Measurements from ENCODE around the gene ATF2.
"Not testable (repeated sequence)": the region's sequence is repeated elsewhere in the genome, so short reads cannot be mapped to it uniquely, and the experiment has no call there.

ATF2 gene

DNA sequence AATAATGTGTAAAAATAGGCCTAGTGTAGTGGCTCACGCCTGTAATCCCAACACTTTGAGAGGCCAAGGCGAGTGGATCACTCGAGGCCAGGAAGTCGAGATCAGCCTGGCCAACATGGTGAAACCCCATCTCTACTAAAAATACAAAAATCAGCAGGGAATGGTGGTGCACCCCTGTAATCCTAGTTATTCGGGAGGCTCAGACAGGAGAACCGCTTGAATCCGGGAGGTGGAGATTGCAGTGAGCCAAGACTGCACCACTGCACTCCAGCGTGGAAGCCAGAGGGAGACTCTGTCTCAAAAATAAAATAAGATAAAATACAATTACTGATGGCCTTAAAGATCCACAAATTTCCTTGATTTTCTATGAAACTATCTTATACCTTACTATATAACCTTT is 3.8 kb downstream of the ATF2 start:
- DNase-seq (ENCODE audit: low read depth in 2 of 2): no peak

- no peak for DNase-seq (ENCODE audit: low read depth in 2 of 2)
Measured at GRCh38 chr2:175158894-175159293, 9.1 kb downstream of the ATF2 start.

DNA sequence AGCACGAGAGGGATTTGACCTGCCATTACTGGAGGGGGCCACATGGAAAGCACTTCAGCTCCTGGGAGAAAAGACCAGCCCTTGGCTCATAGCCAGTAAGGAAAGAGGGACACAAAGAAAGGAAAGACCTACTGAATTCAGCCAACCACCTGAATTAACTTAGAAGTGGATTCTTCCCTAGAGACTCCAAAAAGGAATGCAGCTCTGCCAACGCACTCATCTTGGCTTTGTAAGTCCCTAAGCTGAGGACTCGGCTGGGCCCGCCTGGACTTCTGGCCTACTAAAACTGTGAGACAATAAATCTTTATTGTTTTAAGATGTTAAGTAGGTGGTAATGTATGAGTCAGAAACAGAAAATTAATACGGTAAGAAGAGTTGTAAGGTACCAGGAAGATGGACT is 11.5 kb downstream of the ATF2 start:
- DNase-seq (ENCODE audit: low read depth in 2 of 2): no peak

- peak; percentile 70 to 75 for DNase-seq (ENCODE audit: low read depth in 2 of 2)
Measured at GRCh38 chr2:175154661-175155082, 13.3 kb downstream of the ATF2 start.

DNA sequence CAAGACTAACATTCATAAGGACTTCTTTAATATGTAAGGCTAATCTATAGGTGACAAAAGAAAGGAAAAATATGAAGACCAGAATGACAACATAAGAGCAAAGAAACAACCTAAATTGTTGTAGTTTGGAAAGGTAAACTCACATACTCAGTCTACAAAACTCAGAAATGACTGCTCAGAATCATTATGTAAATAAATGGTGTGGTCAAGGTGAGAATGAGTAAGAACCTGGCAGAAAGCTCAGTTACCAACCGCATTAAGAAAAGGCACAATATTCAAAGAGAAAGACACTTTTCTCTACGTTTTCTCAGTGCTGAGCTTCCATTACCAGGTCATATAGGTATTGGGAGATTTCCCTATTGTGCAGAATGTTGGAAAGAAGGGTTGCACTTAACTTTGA is 15.8 kb downstream of the ATF2 start:
- no peak for DNase-seq (ENCODE audit: low read depth in 2 of 2)

GRCh38 chr2:175151791-175152190 is 16.2 kb downstream of the ATF2 start:
- no peak for DNase-seq (ENCODE audit: low read depth in 2 of 2)

- DNase-seq (ENCODE audit: low read depth in 2 of 2): no peak
Measured at GRCh38 chr2:175147186-175147585, 20.8 kb downstream of the ATF2 start.

GRCh38 chr2:175143678-175144077 is 24.3 kb downstream of the ATF2 start:
- no peak for DNase-seq (ENCODE audit: low read depth in 2 of 2)

DNA sequence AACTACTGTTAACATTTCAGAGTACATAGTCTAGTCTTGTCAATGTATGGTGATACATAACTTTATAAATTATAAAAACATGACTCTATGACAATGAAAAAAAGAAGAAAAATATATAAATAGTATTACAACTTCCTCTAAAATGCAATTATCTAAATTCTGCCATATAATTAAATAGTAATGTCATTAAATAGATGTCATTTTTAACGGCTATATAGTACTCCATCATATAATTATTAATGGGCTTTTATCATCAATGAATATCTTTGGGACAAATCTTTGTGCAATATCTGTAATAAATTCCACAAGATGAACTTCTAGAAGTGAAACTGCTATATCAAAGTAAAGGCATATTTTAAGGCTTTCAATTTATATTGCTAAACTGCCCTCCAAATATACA is 24.8 kb downstream of the ATF2 start:
- DNase-seq (ENCODE audit: low read depth in 2 of 2): no peak

DNA sequence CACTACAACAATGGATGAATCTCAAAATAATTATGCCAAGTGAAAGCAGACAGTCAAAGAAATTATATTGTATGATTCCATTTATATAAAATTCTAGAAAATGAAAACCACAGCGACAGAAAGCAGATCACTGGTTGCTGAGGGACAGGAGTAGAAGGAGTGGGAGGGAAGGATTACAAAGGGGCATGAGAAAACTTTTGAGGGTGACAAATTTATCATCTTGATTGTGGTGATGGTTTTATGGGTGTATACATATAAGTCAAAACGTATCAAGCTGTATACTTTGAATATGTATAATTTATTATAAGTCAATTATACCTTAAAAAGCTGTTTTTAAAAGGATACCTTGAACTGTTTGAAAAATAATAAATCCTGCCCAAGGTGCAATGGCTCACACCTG is 27.7 kb downstream of the ATF2 start:
- DNase-seq (ENCODE audit: low read depth in 2 of 2): no peak

DNA sequence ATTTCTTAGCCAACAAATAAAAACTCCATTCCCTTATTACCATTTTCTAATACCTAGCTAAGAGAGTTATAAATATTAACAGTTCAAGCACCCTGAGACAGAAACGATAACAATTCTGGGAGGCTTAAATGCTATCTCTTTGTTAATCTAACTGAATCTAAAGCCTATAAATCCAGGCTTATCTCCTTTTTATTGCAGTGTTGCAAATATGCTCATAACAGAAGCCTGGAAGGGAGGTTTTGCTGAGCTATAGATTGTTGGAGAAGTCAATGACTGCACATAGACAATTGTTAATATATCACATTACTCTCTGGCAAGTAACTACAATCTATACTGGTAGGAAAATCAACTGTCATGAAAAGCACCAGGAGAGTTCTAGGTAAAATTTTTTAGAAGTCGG is 30.2 kb downstream of the ATF2 start:
- no peak for DNase-seq (ENCODE audit: low read depth in 2 of 2)

- no peak for DNase-seq (ENCODE audit: low read depth in 2 of 2)
Measured at GRCh38 chr2:175136334-175137215, 31.4 kb downstream of the ATF2 start.

DNA sequence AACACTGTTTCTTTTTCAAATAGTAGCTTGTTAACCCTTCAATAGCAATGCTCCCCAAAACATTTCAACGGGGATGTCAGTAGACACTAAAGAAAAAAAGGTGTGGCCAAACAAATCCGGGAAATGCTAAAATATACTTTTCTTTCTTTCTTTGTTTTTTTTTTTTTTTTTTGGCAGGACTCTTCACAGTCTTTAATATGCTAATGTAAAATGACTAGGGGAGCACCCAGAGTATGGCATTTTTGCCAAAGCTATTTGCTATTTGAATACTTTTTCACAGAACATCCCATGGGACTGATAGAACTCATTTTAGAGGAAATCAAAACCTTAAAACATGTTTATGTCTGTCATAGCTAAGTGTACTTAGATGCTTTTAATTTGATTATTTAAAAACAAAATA is 32.1 kb downstream of the ATF2 start:
- DNase-seq (ENCODE audit: low read depth in 2 of 2): no peak

DNA sequence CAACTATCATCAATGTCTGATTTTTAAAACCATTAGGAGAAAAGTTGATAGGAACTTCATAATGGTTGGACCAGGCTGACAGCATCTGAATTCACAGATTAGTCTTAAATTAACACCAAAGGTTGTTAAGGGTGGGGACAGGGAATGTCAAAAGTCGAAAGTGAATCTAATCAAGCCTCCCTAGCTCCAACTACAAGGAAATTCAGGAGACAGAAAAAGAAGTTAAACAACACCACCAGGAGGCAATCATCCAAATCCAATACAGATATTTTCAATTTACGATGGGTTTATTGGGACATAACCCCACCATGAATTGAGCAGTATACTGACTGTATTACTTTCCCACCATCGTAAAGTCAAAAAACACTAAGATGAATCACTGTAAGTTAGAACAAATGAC is 32.8 kb downstream of the ATF2 start:
- DNase-seq (ENCODE audit: low read depth in 2 of 2): no peak

GRCh38 chr2:175131252-175131651 is 36.8 kb downstream of the ATF2 start:
- DNase-seq (ENCODE audit: low read depth in 2 of 2): no peak

DNA sequence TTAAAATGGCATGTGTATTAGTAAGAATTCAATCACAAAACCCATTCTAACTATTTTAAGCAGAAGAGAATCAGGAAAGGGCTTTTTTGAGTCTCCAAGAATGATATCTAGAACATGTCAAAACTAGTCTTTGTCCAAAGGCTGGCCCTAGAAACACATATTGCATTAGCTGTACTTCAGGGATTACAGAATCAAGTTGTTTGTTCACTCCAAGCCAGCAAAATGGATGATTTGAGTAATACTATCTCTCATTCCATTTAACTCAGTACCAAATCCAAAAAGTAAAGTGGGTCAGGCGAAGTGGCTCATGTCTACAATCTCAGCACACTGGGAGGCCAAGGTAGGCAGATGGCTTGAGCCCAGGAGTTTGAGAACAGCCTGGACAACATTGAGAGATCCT is 41.3 kb downstream of the ATF2 start:
- no peak for DNase-seq (ENCODE audit: low read depth in 2 of 2)

DNA sequence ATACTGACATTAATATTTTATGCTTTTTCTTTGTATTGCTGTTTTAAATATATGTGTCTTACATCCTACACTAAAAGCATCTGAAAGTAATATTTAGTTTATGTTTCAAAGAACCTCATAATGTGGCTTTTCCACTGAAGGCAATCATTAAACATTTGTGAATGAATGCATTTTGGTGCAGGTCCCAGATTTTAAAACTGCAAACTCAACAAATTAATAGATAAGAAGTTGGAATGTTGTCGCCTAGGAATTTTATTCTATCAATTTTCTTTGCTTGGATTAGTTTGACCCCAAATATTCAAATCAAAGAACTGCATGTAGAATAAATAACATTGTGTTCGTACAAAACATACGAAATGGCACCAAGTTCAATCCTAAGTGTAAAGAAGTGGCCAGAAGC is 44.7 kb downstream of the ATF2 start:
- DNase-seq (ENCODE audit: low read depth in 2 of 2): no peak

DNA sequence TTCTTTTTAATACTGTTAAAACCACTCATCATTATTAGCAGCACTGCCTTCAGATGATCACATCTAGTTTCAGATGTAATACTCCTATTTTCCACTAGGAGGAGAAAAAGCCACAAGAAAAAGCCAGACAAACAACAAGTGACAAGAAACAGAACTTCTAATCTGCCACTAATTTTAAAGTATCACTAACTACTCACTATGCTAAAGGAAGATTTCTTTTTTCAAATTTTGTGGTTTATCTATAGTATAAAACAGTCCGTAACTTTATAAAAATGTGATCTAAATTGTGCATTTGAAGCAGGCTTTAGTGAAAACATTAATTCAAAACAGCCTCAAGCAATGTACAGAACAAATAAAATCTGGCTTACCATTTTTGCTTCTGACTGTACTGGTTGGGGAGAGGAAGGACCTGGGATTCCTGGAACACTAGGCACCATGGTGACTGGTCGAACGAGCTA is 56.8 kb downstream of the ATF2 start:
- peak; percentile 14 to 24 for DNase-seq (ENCODE audit: low read depth in 2 of 2)

- not testable (repeated sequence) for DNase-seq (ENCODE audit: low read depth in 2 of 2)
Measured at GRCh38 chr2:175108091-175108490, 59.9 kb downstream of the ATF2 start.

GRCh38 chr2:175107146-175107545 is 60.9 kb downstream of the ATF2 start:
- DNase-seq (ENCODE audit: low read depth in 2 of 2): peak; percentile 11 to 23

DNA sequence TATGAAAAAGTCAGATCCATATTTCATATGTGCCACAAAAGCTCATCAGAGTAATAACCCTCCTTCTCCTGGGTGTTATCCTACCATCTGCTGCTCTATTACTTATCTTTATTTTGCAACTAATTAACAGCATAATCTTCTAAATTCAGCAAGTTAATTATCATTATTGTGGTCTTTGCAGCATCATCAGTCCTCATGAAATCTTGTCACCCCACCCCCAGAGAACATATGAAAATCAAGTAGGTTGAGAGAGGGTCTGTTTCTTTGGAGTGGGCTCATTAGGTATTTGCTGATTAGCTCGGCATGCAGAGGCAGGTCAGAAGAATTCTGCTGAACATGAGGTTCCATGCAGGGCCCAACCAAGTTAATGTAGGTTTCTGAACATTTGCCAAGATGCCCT is 64.8 kb downstream of the ATF2 start:
- no peak for DNase-seq (ENCODE audit: low read depth in 2 of 2)

GRCh38 chr2:175101514-175101913 is 66.5 kb downstream of the ATF2 start:
- DNase-seq (ENCODE audit: low read depth in 2 of 2): no peak

- DNase-seq (ENCODE audit: low read depth in 2 of 2): no peak
Measured at GRCh38 chr2:175097297-175097696, 70.7 kb downstream of the ATF2 start.

DNA sequence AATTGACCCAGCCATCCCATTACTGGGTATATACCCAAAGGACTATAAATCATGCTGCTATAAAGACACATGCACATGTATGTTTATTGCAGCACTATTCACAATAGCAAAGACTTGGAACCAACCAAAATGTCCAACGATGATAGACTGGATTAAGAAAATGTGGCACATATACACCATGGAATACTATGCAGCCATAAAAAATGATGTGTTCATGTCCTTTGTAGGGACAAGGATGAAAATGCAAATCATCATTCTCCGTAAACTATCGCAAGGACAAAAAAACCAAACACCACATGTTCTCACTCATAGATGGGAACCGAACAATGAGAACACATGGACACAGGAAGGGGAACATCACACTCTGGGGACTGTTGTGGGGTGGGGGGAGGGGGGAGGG is 83.9 kb downstream of the ATF2 start:
- not testable (repeated sequence) for DNase-seq (ENCODE audit: low read depth in 2 of 2)
